ENCODE results near the gene ZSWIM3.
"Not testable (repeated sequence)": the region's sequence is repeated elsewhere in the genome, so short reads cannot be mapped to it uniquely, and the experiment has no call there.

ZSWIM3 gene

GRCh38 chr20:45857114-45857881 lies at the start of gene ZSWIM3, which contains the start of gene ACOT8:
ZSWIM3 (plus strand) TSS chr20:45857614; CDS start chr20:45857826, 212 bp downstream.
ACOT8 (minus strand) TSS chr20:45857392; CDS start chr20:45857315, 77 bp downstream.
- DNase-seq = peak; percentile 100

GRCh38 chr20:45810191-45810970 lies 47.0 kb upstream of the ZSWIM3 start:
- no peak for DNase-seq

GRCh38 chr20:45812157-45813005 lies 45.0 kb upstream of the ZSWIM3 start, which contains the start of gene UBE2C:
UBE2C (plus strand) TSS chr20:45812644; CDS start chr20:45812696, 52 bp downstream.
- peak; percentile 97 for DNase-seq

- DNase-seq = no peak
Observed at GRCh38 chr20:45813006-45813340, 44.4 kb upstream of the ZSWIM3 start.

GRCh38 chr20:45813489-45813888 lies 43.9 kb upstream of the ZSWIM3 start:
- no peak for DNase-seq

- DNase-seq = no peak
Observed at GRCh38 chr20:45814314-45814713, 43.1 kb upstream of the ZSWIM3 start.

- DNase-seq = no peak
Observed at GRCh38 chr20:45816951-45817350, 40.5 kb upstream of the ZSWIM3 start.

GRCh38 chr20:45817376-45818194 lies 39.8 kb upstream of the ZSWIM3 start:
- DNase-seq = no peak

- no peak for DNase-seq
Observed at GRCh38 chr20:45818239-45818638, 39.2 kb upstream of the ZSWIM3 start.

- no peak for DNase-seq
Observed at GRCh38 chr20:45819466-45819865, 37.9 kb upstream of the ZSWIM3 start.

GRCh38 chr20:45821947-45822346 lies 35.5 kb upstream of the ZSWIM3 start:
- no peak for DNase-seq

- no peak for DNase-seq
Observed at GRCh38 chr20:45822857-45823256, 34.6 kb upstream of the ZSWIM3 start.

GRCh38 chr20:45823949-45824835 lies 33.2 kb upstream of the ZSWIM3 start:
- peak; percentile 58 for DNase-seq

- no peak for DNase-seq
Observed at GRCh38 chr20:45826381-45827019, 30.9 kb upstream of the ZSWIM3 start.

- no peak for DNase-seq
Observed at GRCh38 chr20:45827030-45827652, 30.3 kb upstream of the ZSWIM3 start, which contains the start of gene TNNC2. TNNC2 (minus strand) TSS chr20:45827312; CDS start chr20:45827248, 64 bp downstream.

GRCh38 chr20:45827712-45828111 lies 29.7 kb upstream of the ZSWIM3 start:
- DNase-seq = no peak

- DNase-seq = no peak
Observed at GRCh38 chr20:45828589-45828988, 28.8 kb upstream of the ZSWIM3 start.

- not testable (repeated sequence) for DNase-seq
Observed at GRCh38 chr20:45829673-45830106, 27.7 kb upstream of the ZSWIM3 start.

- DNase-seq = no peak
Observed at GRCh38 chr20:45832619-45833018, 24.8 kb upstream of the ZSWIM3 start.

Measured in CD4-positive, alpha-beta T cell treated with Interleukin-10 for 1 hour (primary cell).